ENCODE measurements around the gene SLC2A2.
A peak's percentile ranks its signal among the peaks of the same experiment; 100 is the strongest.

Gene SLC2A2

GRCh38 chr3:170967126-170967525 is 59.4 kb downstream of the SLC2A2 start:
- Histone ChIP-seq H2AFZ (ENCODE audit: insufficient read depth, low read length, poor library complexity) (no peak overlapping the region), H2AK5ac (ENCODE audit: low read length) (no peak overlapping the region), H3K23ac (ENCODE audit: low read length) (no peak overlapping the region), H2BK12ac (ENCODE audit: low read length) (no peak overlapping the region), H2BK5ac (ENCODE audit: low read depth, low read length, poor library complexity) (no peak overlapping the region), H3K4me2 (ENCODE audit: low read length) (no peak overlapping the region), H3K9ac (ENCODE audit: low read length) (no peak overlapping the region), H3K4me1 (ENCODE audit: control insufficient read depth in 1 of 2, insufficient read depth in 2 of 2, low read length in 2 of 2) (no peaks in the 10 kb centered on the region), H4K91ac (ENCODE audit: low read depth, low read length) (no peak overlapping the region), H3K14ac (ENCODE audit: low read length) (no peak overlapping the region), H3K4me3 (ENCODE audit: low read depth, low read length) (no peak overlapping the region), H3K79me2 (ENCODE audit: control insufficient read depth, insufficient read depth, low read length, poor library complexity) (no peaks in the 10 kb centered on the region), H4K8ac (ENCODE audit: low read depth, low read length) (no peak overlapping the region), H4K12ac (ENCODE audit: low read depth, low read length) (no peak overlapping the region), H3K27me3 (ENCODE audit: insufficient read depth, low read length) (no peaks in the 10 kb centered on the region), H3K4ac (ENCODE audit: low read depth, low read length) (no peak overlapping the region), H3K9me3 (ENCODE audit: insufficient read depth, low read depth, low read length) (no peaks in the 10 kb centered on the region), H3K18ac (ENCODE audit: low read length) (no peak overlapping the region), H3K79me1 (ENCODE audit: low read length) (no peaks in the 10 kb centered on the region), H2BK120ac (ENCODE audit: insufficient read depth, low read length, poor library complexity) (no peak overlapping the region), H3K27ac (ENCODE audit: low read depth, low read length) (no peak overlapping the region), H3K36me3 (ENCODE audit: control insufficient read depth in 1 of 2, insufficient read depth in 2 of 2, low read length in 2 of 2) (no peaks in the 10 kb centered on the region)
- WGBS (ENCODE audit: extremely low coverage, insufficient coverage, insufficient read length): no CpG with 5 or more reads among the region's 1 CpG
- DNase-seq: no peak

GRCh38 chr3:170966495-170966894 is 60.0 kb downstream of the SLC2A2 start:
- no peak overlapping the region for H3K14ac ChIP-seq (ENCODE audit: low read length)
- WGBS (ENCODE audit: extremely low coverage, insufficient coverage, insufficient read length): no CpG with 5 or more reads among the region's 1 CpG

GRCh38 chr3:170962411-170962810 is 64.1 kb downstream of the SLC2A2 start:
- no peaks in the 10 kb centered on the region for H3K27me3 ChIP-seq (ENCODE audit: insufficient read depth, low read length)
- H3K4ac ChIP-seq (ENCODE audit: low read depth, low read length): no peak overlapping the region
- no peaks in the 10 kb centered on the region for H3K36me3 ChIP-seq (ENCODE audit: control insufficient read depth in 1 of 2, insufficient read depth in 2 of 2, low read length in 2 of 2)

More at GRCh38 chr3:170966495-170966894, 60.0 kb downstream of the SLC2A2 start:
- Histone ChIP-seq H2BK12ac (ENCODE audit: low read length) (no peak overlapping the region), H3K36me3 (ENCODE audit: control insufficient read depth in 1 of 2, insufficient read depth in 2 of 2, low read length in 2 of 2) (no peaks in the 10 kb centered on the region), H3K9ac (ENCODE audit: low read length) (no peak overlapping the region), H3K4me1 (ENCODE audit: control insufficient read depth in 1 of 2, insufficient read depth in 2 of 2, low read length in 2 of 2) (no peaks in the 10 kb centered on the region), H4K8ac (ENCODE audit: low read depth, low read length) (no peak overlapping the region), H3K4ac (ENCODE audit: low read depth, low read length) (no peak overlapping the region), H2BK5ac (ENCODE audit: low read depth, low read length, poor library complexity) (no peak overlapping the region), H3K9me3 (ENCODE audit: insufficient read depth, low read depth, low read length) (no peaks in the 10 kb centered on the region), H3K23ac (ENCODE audit: low read length) (no peak overlapping the region), H3K4me3 (ENCODE audit: low read depth, low read length) (no peak overlapping the region), H2AK5ac (ENCODE audit: low read length) (no peak overlapping the region), H3K79me1 (ENCODE audit: low read length) (no peaks in the 10 kb centered on the region), H3K27me3 (ENCODE audit: insufficient read depth, low read length) (no peaks in the 10 kb centered on the region), H3K27ac (ENCODE audit: low read depth, low read length) (no peak overlapping the region), H3K79me2 (ENCODE audit: control insufficient read depth, insufficient read depth, low read length, poor library complexity) (no peaks in the 10 kb centered on the region), H2AFZ (ENCODE audit: insufficient read depth, low read length, poor library complexity) (no peak overlapping the region), H4K91ac (ENCODE audit: low read depth, low read length) (no peak overlapping the region), H3K4me2 (ENCODE audit: low read length) (no peak overlapping the region), H2BK120ac (ENCODE audit: insufficient read depth, low read length, poor library complexity) (no peak overlapping the region), H4K12ac (ENCODE audit: low read depth, low read length) (no peak overlapping the region), H3K18ac (ENCODE audit: low read length) (no peak overlapping the region)
- DNase-seq: no peak

GRCh38 chr3:170961616-170962400 is 64.7 kb downstream of the SLC2A2 start:
- Histone ChIP-seq H3K9me3 (ENCODE audit: insufficient read depth, low read depth, low read length) (no peaks in the 10 kb centered on the region), H3K27me3 (ENCODE audit: insufficient read depth, low read length) (no peaks in the 10 kb centered on the region), H4K91ac (ENCODE audit: low read depth, low read length) (no peak overlapping the region), H3K23ac (ENCODE audit: low read length) (no peak overlapping the region), H4K8ac (ENCODE audit: low read depth, low read length) (no peak overlapping the region), H3K27ac (ENCODE audit: low read depth, low read length) (no peak overlapping the region), H3K4me2 (ENCODE audit: low read length) (no peak overlapping the region), H3K14ac (ENCODE audit: low read length) (no peak overlapping the region), H2BK120ac (ENCODE audit: insufficient read depth, low read length, poor library complexity) (no peak overlapping the region), H3K18ac (ENCODE audit: low read length) (no peak overlapping the region), H3K79me1 (ENCODE audit: low read length) (no peaks in the 10 kb centered on the region), H3K79me2 (ENCODE audit: control insufficient read depth, insufficient read depth, low read length, poor library complexity) (no peaks in the 10 kb centered on the region), H3K9ac (ENCODE audit: low read length) (no peak overlapping the region), H3K4me3 (ENCODE audit: low read depth, low read length) (no peak overlapping the region), H2BK5ac (ENCODE audit: low read depth, low read length, poor library complexity) (no peak overlapping the region), H4K12ac (ENCODE audit: low read depth, low read length) (no peak overlapping the region), H3K36me3 (ENCODE audit: control insufficient read depth in 1 of 2, insufficient read depth in 2 of 2, low read length in 2 of 2) (no peaks in the 10 kb centered on the region), H3K4me1 (ENCODE audit: control insufficient read depth in 1 of 2, insufficient read depth in 2 of 2, low read length in 2 of 2) (no peaks in the 10 kb centered on the region), H3K4ac (ENCODE audit: low read depth, low read length) (no peak overlapping the region), H2BK12ac (ENCODE audit: low read length) (no peak overlapping the region), H2AFZ (ENCODE audit: insufficient read depth, low read length, poor library complexity) (no peak overlapping the region), H2AK5ac (ENCODE audit: low read length) (no peak overlapping the region)
- peak; percentile 16 to 68 for DNase-seq
- WGBS (ENCODE audit: extremely low coverage, insufficient coverage, insufficient read length): no CpG with 5 or more reads among the region's 4 CpGs

More at GRCh38 chr3:170962411-170962810, 64.1 kb downstream of the SLC2A2 start:
- Histone ChIP-seq H3K79me2 (ENCODE audit: control insufficient read depth, insufficient read depth, low read length, poor library complexity) (no peaks in the 10 kb centered on the region), H3K4me3 (ENCODE audit: low read depth, low read length) (no peak overlapping the region), H2AFZ (ENCODE audit: insufficient read depth, low read length, poor library complexity) (no peak overlapping the region), H2BK120ac (ENCODE audit: insufficient read depth, low read length, poor library complexity) (no peak overlapping the region), H3K27ac (ENCODE audit: low read depth, low read length) (no peak overlapping the region), H4K91ac (ENCODE audit: low read depth, low read length) (no peak overlapping the region), H3K4me2 (ENCODE audit: low read length) (no peak overlapping the region), H3K9me3 (ENCODE audit: insufficient read depth, low read depth, low read length) (no peaks in the 10 kb centered on the region), H2BK12ac (ENCODE audit: low read length) (no peak overlapping the region), H3K23ac (ENCODE audit: low read length) (no peak overlapping the region), H3K79me1 (ENCODE audit: low read length) (no peaks in the 10 kb centered on the region), H4K12ac (ENCODE audit: low read depth, low read length) (no peak overlapping the region), H4K8ac (ENCODE audit: low read depth, low read length) (no peak overlapping the region), H3K4me1 (ENCODE audit: control insufficient read depth in 1 of 2, insufficient read depth in 2 of 2, low read length in 2 of 2) (no peaks in the 10 kb centered on the region), H2AK5ac (ENCODE audit: low read length) (no peak overlapping the region), H3K9ac (ENCODE audit: low read length) (no peak overlapping the region), H3K18ac (ENCODE audit: low read length) (no peak overlapping the region), H2BK5ac (ENCODE audit: low read depth, low read length, poor library complexity) (no peak overlapping the region), H3K14ac (ENCODE audit: low read length) (no peak overlapping the region)
- DNase-seq: no peak

Measured in trophoblast cell (in vitro differentiated cells and primary cell).